ENCODE measurements around the gene CNDP1.

- TF ChIP-seq CTCF (IDR thresholded peaks at IDR 0.05), result no peak
- TF ChIP-seq EZH2 (IDR thresholded peaks at IDR 0.05), result no peak
- no peak for TF ChIP-seq EZH2phosphoT487 (IDR thresholded peaks at IDR 0.05)
Measured at GRCh38 chr18:74562131-74562730, 27.9 kb downstream of the CNDP1 start.
